Measurements from ENCODE around the gene B3GALNT1.

The B3GALNT1 gene

GRCh38 chr3:161107311-161107710 lies 2.2 kb upstream of the B3GALNT1 start:
- Histone ChIP-seq H3K36me3 (replicated peaks; ENCODE audit: low read depth, low read length) (no peaks in the 10 kb centered on the region), H3K27ac (ENCODE audit: low read length) (no peak overlapping the region), H3K4me1 (ENCODE audit: low read length) (no peaks in the 10 kb centered on the region), H3K9me3 (ENCODE audit: insufficient read depth, low read length) (no peaks in the 10 kb centered on the region; the same call in 1 of the 2 replicates), H3K27me3 (ENCODE audit: low read depth, low read length) (no peaks in the 10 kb centered on the region), H3K9ac (ENCODE audit: low read length) (no peak overlapping the region), H3K79me2 (ENCODE audit: low read length) (no peaks in the 10 kb centered on the region), H4K20me1 (ENCODE audit: insufficient read depth, low read length) (no peaks in the 10 kb centered on the region), H2AFZ (ENCODE audit: low read depth, low read length) (no peak overlapping the region), H3K4me3 (ENCODE audit: low read length) (no peak overlapping the region), H3K4me2 (ENCODE audit: low read length) (no peak overlapping the region)
- no peak for TF ChIP-seq EZH2phosphoT487 (IDR thresholded peaks at IDR 0.05; ENCODE audit: low read depth)
- TF ChIP-seq, protein P1, sequence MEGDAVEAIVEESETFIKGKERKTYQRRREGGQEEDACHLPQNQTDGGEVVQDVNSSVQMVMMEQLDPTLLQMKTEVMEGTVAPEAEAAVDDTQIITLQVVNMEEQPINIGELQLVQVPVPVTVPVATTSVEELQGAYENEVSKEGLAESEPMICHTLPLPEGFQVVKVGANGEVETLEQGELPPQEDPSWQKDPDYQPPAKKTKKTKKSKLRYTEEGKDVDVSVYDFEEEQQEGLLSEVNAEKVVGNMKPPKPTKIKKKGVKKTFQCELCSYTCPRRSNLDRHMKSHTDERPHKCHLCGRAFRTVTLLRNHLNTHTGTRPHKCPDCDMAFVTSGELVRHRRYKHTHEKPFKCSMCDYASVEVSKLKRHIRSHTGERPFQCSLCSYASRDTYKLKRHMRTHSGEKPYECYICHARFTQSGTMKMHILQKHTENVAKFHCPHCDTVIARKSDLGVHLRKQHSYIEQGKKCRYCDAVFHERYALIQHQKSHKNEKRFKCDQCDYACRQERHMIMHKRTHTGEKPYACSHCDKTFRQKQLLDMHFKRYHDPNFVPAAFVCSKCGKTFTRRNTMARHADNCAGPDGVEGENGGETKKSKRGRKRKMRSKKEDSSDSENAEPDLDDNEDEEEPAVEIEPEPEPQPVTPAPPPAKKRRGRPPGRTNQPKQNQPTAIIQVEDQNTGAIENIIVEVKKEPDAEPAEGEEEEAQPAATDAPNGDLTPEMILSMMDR (IDR thresholded peaks at IDR 0.05; ENCODE audit: low read depth, low read length): no peak

DNA sequence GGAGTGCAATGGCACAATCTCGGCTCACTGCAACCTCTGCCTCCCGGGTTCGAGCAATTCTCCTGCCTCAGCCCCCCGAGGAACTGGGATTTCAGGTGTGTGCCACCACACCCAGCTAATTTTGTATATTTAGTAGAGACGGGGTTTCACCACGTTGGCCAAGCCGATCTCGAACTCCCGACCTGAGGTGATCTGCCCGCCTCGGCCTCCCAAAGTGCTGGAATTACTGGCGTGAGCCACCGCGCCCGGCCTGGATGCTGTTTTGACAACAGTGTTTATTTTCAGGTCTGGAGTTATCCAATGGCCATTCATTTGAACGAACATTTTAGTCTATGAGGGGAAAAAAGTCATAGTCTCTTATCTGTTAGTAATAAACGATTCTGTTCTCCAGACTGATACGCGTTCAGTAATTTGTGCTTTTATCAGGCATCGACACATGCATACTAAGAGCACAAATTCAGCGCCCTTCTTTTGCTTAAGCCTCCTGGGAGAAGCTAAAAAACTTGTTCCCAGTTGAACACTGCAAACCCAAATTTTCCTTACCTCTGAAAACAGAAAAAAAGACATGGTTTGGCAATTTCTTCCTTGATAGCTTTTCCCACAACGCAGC lies 1.3 kb downstream of the B3GALNT1 start:
- no peak overlapping the region for H3K9ac ChIP-seq (ENCODE audit: low read length)
- no peak overlapping the region for H3K4me2 ChIP-seq (ENCODE audit: low read length)
- 0 out of 2 replicates have a peak, but pooled peaks cover 1% of the 10 kb centered on the region for H3K27me3 ChIP-seq (ENCODE audit: low read depth, low read length)
- H3K79me2 ChIP-seq (ENCODE audit: low read length): no peaks in the 10 kb centered on the region
- no peak overlapping the region for H3K4me3 ChIP-seq (ENCODE audit: low read length)
- no peaks in the 10 kb centered on the region for H3K36me3 ChIP-seq (replicated peaks; ENCODE audit: low read depth, low read length)
- H3K27ac ChIP-seq (ENCODE audit: low read length): no peak overlapping the region
- H4K20me1 ChIP-seq (ENCODE audit: insufficient read depth, low read length): no peaks in the 10 kb centered on the region
- H3K4me1 ChIP-seq (ENCODE audit: low read length): no peaks in the 10 kb centered on the region
- H2AFZ ChIP-seq (ENCODE audit: low read depth, low read length): no peak overlapping the region
- TF ChIP-seq, protein P1 (IDR thresholded peaks at IDR 0.05; ENCODE audit: low read depth, low read length): no peak
- no peak for TF ChIP-seq EZH2phosphoT487 (IDR thresholded peaks at IDR 0.05; ENCODE audit: low read depth)
- H3K9me3 ChIP-seq (ENCODE audit: insufficient read depth, low read length): no peaks in the 10 kb centered on the region

GRCh38 chr3:161101609-161102008 lies 3.5 kb downstream of the B3GALNT1 start:
- Histone ChIP-seq H3K4me3 (ENCODE audit: low read length) (no peak overlapping the region), H3K79me2 (ENCODE audit: low read length) (no peaks in the 10 kb centered on the region), H3K4me1 (ENCODE audit: low read length) (no peaks in the 10 kb centered on the region), H3K9ac (ENCODE audit: low read length) (no peak overlapping the region), H2AFZ (ENCODE audit: low read depth, low read length) (no peak overlapping the region), H3K36me3 (replicated peaks; ENCODE audit: low read depth, low read length) (no peaks in the 10 kb centered on the region), H3K27ac (ENCODE audit: low read length) (no peak overlapping the region), H4K20me1 (ENCODE audit: insufficient read depth, low read length) (no peaks in the 10 kb centered on the region), H3K4me2 (ENCODE audit: low read length) (no peak overlapping the region), H3K27me3 (ENCODE audit: low read depth, low read length) (0 out of 2 replicates have a peak, but pooled peaks cover 3% of the 10 kb centered on the region), H3K9me3 (ENCODE audit: insufficient read depth, low read length) (no peaks in the 10 kb centered on the region)
- no peak for TF ChIP-seq EZH2phosphoT487 (IDR thresholded peaks at IDR 0.05; ENCODE audit: low read depth)
- TF ChIP-seq, protein P1 (IDR thresholded peaks at IDR 0.05; ENCODE audit: low read depth, low read length): no peak

DNA sequence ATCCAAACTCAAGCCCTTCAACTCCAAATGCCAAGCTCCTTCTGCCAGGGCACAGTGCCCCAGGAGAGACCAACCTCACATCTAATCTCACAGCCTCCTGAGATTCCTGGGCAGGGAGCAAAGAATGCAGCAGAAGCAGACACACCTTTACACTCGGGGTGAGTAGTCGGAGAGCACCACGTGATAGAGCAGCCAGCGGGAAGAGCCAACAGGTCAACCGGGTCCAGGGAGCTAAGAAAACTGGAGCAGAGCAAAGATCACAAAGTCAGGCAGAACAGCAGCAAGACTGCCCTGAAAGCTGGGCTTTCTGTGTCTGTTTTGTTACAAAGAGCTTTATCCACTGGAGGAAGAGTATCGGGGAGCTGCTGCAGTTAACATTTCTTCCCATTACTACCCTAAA lies 4.2 kb downstream of the B3GALNT1 start:
- Histone ChIP-seq H4K20me1 (ENCODE audit: insufficient read depth, low read length) (no peaks in the 10 kb centered on the region), H3K4me2 (ENCODE audit: low read length) (no peak overlapping the region), H2AFZ (ENCODE audit: low read depth, low read length) (no peak overlapping the region), H3K27ac (ENCODE audit: low read length) (no peak overlapping the region), H3K4me1 (ENCODE audit: low read length) (no peaks in the 10 kb centered on the region), H3K27me3 (ENCODE audit: low read depth, low read length) (0 out of 2 replicates have a peak, but pooled peaks cover 3% of the 10 kb centered on the region), H3K79me2 (ENCODE audit: low read length) (no peaks in the 10 kb centered on the region), H3K4me3 (ENCODE audit: low read length) (no peak overlapping the region), H3K9me3 (ENCODE audit: insufficient read depth, low read length) (no peaks in the 10 kb centered on the region), H3K36me3 (replicated peaks; ENCODE audit: low read depth, low read length) (no peaks in the 10 kb centered on the region), H3K9ac (ENCODE audit: low read length) (no peak overlapping the region)
- TF ChIP-seq, protein P1 (IDR thresholded peaks at IDR 0.05; ENCODE audit: low read depth, low read length): no peak
- TF ChIP-seq EZH2phosphoT487 (IDR thresholded peaks at IDR 0.05; ENCODE audit: low read depth): no peak
